ENCODE results near the gene HS3ST5. TPM values are rescaled to one million over a fixed set of nuclear protein-coding genes. Genes with fewer than 3 reads are reported as not detected.

The HS3ST5 gene
- total RNA-seq, 1 experiment from 2014 or later: 0.29 TPM

GRCh38 chr6:114334237-114334636 lies 8.6 kb downstream of the HS3ST5 start:
- BruUV-seq (replicated peaks): no TSS peak
- TF ChIP-seq CTCF (IDR thresholded peaks at IDR 0.05; ENCODE audit: insufficient read depth in 1 of 2, low read depth in 1 of 2, low read length in 1 of 2, severe bottlenecking in 1 of 2, unreplicated experiment in 1 of 2): no peak
- Mint-ChIP-seq H3K36me3 (ENCODE audit: insufficient read depth, unreplicated experiment) (no peaks in the 10 kb centered on the region), H3K27ac (ENCODE audit: unreplicated experiment) (no peak overlapping the region), H3K4me1 (ENCODE audit: low read depth, unreplicated experiment) (no peaks in the 10 kb centered on the region), H3K9me3 (ENCODE audit: unreplicated experiment) (no peaks in the 10 kb centered on the region), H3K4me3 (ENCODE audit: unreplicated experiment) (no peak overlapping the region), H3K27me3 (ENCODE audit: insufficient read depth, unreplicated experiment) (no peaks in the 10 kb centered on the region)
- Histone ChIP-seq H3K4me3 (ENCODE audit: low read depth, low read length) (no peak overlapping the region), H3K4me1 (no peaks in the 10 kb centered on the region), H3K9me3 (no peaks in the 10 kb centered on the region), H3K27me3 (replicated peaks; ENCODE audit: control insufficient read depth, insufficient read depth, low read length) (no peaks in the 10 kb centered on the region), H3K36me3 (ENCODE audit: control insufficient read depth, insufficient read depth, low read length) (no peaks in the 10 kb centered on the region)
- intact Hi-C loops (cut with micrococcal nuclease; ENCODE audit: unreplicated experiment): no loop called here
- no peak for DNase-seq
- ChIA-PET POLR2A (no interaction called here), CTCF (no interaction called here)

GRCh38 chr6:114327074-114327473 lies 15.7 kb downstream of the HS3ST5 start:
- CTCF ChIA-PET: no interaction called here
- peaks cover 4% of the 10 kb centered on the region for H3K27me3 Mint-ChIP-seq (ENCODE audit: insufficient read depth, unreplicated experiment)

GRCh38 chr6:114323784-114324183 lies 19.0 kb downstream of the HS3ST5 start:
- DNase-seq: no peak
- POLR2A ChIA-PET: no interaction called here
- Mint-ChIP-seq H3K4me1 (ENCODE audit: low read depth, unreplicated experiment) (no peaks in the 10 kb centered on the region), H3K4me3 (ENCODE audit: unreplicated experiment) (no peak overlapping the region), H3K9me3 (ENCODE audit: unreplicated experiment) (no peaks in the 10 kb centered on the region), H3K36me3 (ENCODE audit: insufficient read depth, unreplicated experiment) (no peaks in the 10 kb centered on the region), H3K27ac (ENCODE audit: unreplicated experiment) (no peak overlapping the region), H3K27me3 (ENCODE audit: insufficient read depth, unreplicated experiment) (peaks cover 4% of the 10 kb centered on the region)
- TF ChIP-seq CTCF (IDR thresholded peaks at IDR 0.05; ENCODE audit: insufficient read depth in 1 of 2, low read depth in 1 of 2, low read length in 1 of 2, severe bottlenecking in 1 of 2, unreplicated experiment in 1 of 2): no peak
- BruUV-seq (replicated peaks): no TSS peak
- CTCF ChIA-PET: no interaction called here
- no peak overlapping the region for H3K4me3 ChIP-seq (ENCODE audit: low read depth, low read length)
- H3K9me3 ChIP-seq: no peaks in the 10 kb centered on the region
- H3K27me3 ChIP-seq (replicated peaks; ENCODE audit: control insufficient read depth, insufficient read depth, low read length): no peaks in the 10 kb centered on the region
- no peaks in the 10 kb centered on the region for H3K36me3 ChIP-seq (ENCODE audit: control insufficient read depth, insufficient read depth, low read length)
- H3K4me1 ChIP-seq: 0 out of 2 replicates have a peak, but pooled peaks cover 7% of the 10 kb centered on the region
- intact Hi-C loops (cut with micrococcal nuclease; ENCODE audit: unreplicated experiment): no loop called here

More at GRCh38 chr6:114327074-114327473, 15.7 kb downstream of the HS3ST5 start:
- Mint-ChIP-seq H3K9me3 (ENCODE audit: unreplicated experiment) (no peaks in the 10 kb centered on the region), H3K27ac (ENCODE audit: unreplicated experiment) (no peak overlapping the region), H3K36me3 (ENCODE audit: insufficient read depth, unreplicated experiment) (no peaks in the 10 kb centered on the region), H3K4me1 (ENCODE audit: low read depth, unreplicated experiment) (no peaks in the 10 kb centered on the region), H3K4me3 (ENCODE audit: unreplicated experiment) (no peak overlapping the region)
- no TSS peak for BruUV-seq (replicated peaks)
- peak; percentile 26 to 28 for TF ChIP-seq CTCF (IDR thresholded peaks at IDR 0.05; ENCODE audit: insufficient read depth in 1 of 2, low read depth in 1 of 2, low read length in 1 of 2, severe bottlenecking in 1 of 2, unreplicated experiment in 1 of 2)
- 0 out of 2 replicates have a peak, but pooled peaks cover 7% of the 10 kb centered on the region for H3K4me1 ChIP-seq
- H3K4me3 ChIP-seq (ENCODE audit: low read depth, low read length): no peak overlapping the region
- POLR2A ChIA-PET: no interaction called here
- H3K9me3 ChIP-seq: no peaks in the 10 kb centered on the region
- intact Hi-C loops (cut with micrococcal nuclease; ENCODE audit: unreplicated experiment): no loop called here
- no peaks in the 10 kb centered on the region for H3K27me3 ChIP-seq (replicated peaks; ENCODE audit: control insufficient read depth, insufficient read depth, low read length)
- H3K36me3 ChIP-seq (ENCODE audit: control insufficient read depth, insufficient read depth, low read length): no peaks in the 10 kb centered on the region
- peak in 1 of 2 experiments; percentile 7 for DNase-seq
